Measurements from ENCODE around the gene TANK.

Gene TANK

GRCh38 chr2:161134547-161135518, 25.4 kb upstream of the TANK start:
- DNase-seq (ENCODE audit: low read depth in 2 of 2), result no peak

- DNase-seq (ENCODE audit: low read depth in 2 of 2), result no peak
These were observed 24.2 kb upstream of the TANK start for GRCh38 chr2:161135951-161136593.

- DNase-seq (ENCODE audit: low read depth in 2 of 2), result peak in 1 of 2 donors; percentile 25
These were observed 23.4 kb upstream of the TANK start for GRCh38 chr2:161136696-161137324.

GRCh38 chr2:161138429-161138828, 21.8 kb upstream of the TANK start:
- DNase-seq (ENCODE audit: low read depth in 2 of 2), result no peak

- DNase-seq (ENCODE audit: low read depth in 2 of 2), result no peak
These were observed 20.9 kb upstream of the TANK start for GRCh38 chr2:161139098-161139987.

GRCh38 chr2:161141033-161141432, 19.2 kb upstream of the TANK start:
- no peak for DNase-seq (ENCODE audit: low read depth in 2 of 2)

GRCh38 chr2:161146209-161146775, 13.9 kb upstream of the TANK start:
- DNase-seq (ENCODE audit: low read depth in 2 of 2), result no peak

GRCh38 chr2:161146996-161147395, 13.2 kb upstream of the TANK start:
- DNase-seq (ENCODE audit: low read depth in 2 of 2), result no peak

- no peak for DNase-seq (ENCODE audit: low read depth in 2 of 2)
These were observed 12.4 kb upstream of the TANK start for GRCh38 chr2:161147856-161148255.

GRCh38 chr2:161150704-161151103, 9.5 kb upstream of the TANK start:
- DNase-seq (ENCODE audit: low read depth in 2 of 2), result no peak

- DNase-seq (ENCODE audit: low read depth in 2 of 2), result no peak
These were observed 7.9 kb upstream of the TANK start for GRCh38 chr2:161152302-161152701.

- DNase-seq (ENCODE audit: low read depth in 2 of 2), result no peak
These were observed 1.3 kb upstream of the TANK start for GRCh38 chr2:161158882-161159281.

- no peak for DNase-seq (ENCODE audit: low read depth in 2 of 2)
These were observed 587 bp upstream of the TANK start for GRCh38 chr2:161159456-161160225.

- DNase-seq (ENCODE audit: low read depth in 2 of 2), result no peak
These were observed 962 bp downstream of the TANK start for GRCh38 chr2:161161074-161161706.

GRCh38 chr2:161163440-161163839, 3.2 kb downstream of the TANK start:
- no peak for DNase-seq (ENCODE audit: low read depth in 2 of 2)

GRCh38 chr2:161164161-161164560, 3.9 kb downstream of the TANK start:
- DNase-seq (ENCODE audit: low read depth in 2 of 2), result no peak

GRCh38 chr2:161165266-161165665, 5.0 kb downstream of the TANK start:
- no peak for DNase-seq (ENCODE audit: low read depth in 2 of 2)

- no peak for DNase-seq (ENCODE audit: low read depth in 2 of 2)
These were observed 5.6 kb downstream of the TANK start for GRCh38 chr2:161165811-161166210.

GRCh38 chr2:161166538-161167409, 6.5 kb downstream of the TANK start:
- peak; percentile 26 to 27 for DNase-seq (ENCODE audit: low read depth in 2 of 2)

Data from stimulated activated CD4-positive, alpha-beta T cell treated with anti-CD3 and anti-CD28 coated beads, Interleukin-1b, Interleukin-23, amount 100 ng/mL, for 4 hours (primary cell).